ENCODE measurements around the gene C17orf113.

DNA sequence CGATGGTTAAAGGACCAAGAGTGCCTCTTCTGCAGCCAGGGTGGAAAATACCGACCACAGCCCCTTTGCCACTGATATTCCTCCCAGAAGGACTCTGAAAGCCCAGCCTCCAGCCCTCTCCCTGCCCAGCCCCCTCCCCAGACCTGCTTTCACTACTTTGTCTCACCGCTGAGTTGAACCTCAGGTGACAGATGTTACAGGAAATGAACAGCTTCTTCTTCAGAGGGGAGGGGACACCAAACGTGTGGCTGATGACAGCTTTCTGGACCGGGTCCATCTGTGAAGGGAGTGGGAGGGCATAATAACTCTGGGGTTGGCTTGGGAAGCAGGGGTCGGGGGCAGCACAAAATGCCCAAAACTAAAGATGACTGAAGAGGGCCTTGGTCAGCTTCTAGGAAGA, 16.3 kb downstream of the C17orf113 start:
- TF ChIP-seq, protein P1, sequence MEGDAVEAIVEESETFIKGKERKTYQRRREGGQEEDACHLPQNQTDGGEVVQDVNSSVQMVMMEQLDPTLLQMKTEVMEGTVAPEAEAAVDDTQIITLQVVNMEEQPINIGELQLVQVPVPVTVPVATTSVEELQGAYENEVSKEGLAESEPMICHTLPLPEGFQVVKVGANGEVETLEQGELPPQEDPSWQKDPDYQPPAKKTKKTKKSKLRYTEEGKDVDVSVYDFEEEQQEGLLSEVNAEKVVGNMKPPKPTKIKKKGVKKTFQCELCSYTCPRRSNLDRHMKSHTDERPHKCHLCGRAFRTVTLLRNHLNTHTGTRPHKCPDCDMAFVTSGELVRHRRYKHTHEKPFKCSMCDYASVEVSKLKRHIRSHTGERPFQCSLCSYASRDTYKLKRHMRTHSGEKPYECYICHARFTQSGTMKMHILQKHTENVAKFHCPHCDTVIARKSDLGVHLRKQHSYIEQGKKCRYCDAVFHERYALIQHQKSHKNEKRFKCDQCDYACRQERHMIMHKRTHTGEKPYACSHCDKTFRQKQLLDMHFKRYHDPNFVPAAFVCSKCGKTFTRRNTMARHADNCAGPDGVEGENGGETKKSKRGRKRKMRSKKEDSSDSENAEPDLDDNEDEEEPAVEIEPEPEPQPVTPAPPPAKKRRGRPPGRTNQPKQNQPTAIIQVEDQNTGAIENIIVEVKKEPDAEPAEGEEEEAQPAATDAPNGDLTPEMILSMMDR (IDR thresholded peaks at IDR 0.05), result no peak
- TF ChIP-seq POLR2AphosphoS5 (IDR thresholded peaks at IDR 0.05) (no peak), POLR2A (IDR thresholded peaks at IDR 0.05) (no peak), EP300 (IDR thresholded peaks at IDR 0.05) (no peak)

Data from suprapubic skin (tissue), 4 donors.